ENCODE measurements around the gene SDHA. TPM values are rescaled to one million over a fixed set of nuclear protein-coding genes. Genes with fewer than 3 reads are reported as not detected.

The SDHA gene
- total and polyA plus RNA-seq, 9 of the 15 experiments (the other 6 are each of a cell fraction or from before 2014, with no cell fraction given): 82.9 to 191 (median 130) TPM

GRCh38 chr5:185095-186070, 32.7 kb upstream of the SDHA start:
- CTCF ChIA-PET (ENCODE audit: low intra/inter-chr PET ratio): no interaction called here
- POLR2A ChIA-PET: interaction anchor here (1.3 kb wide), 1 partner anchor 11 kb away, joined by 3 read pairs; no protein-coding TSS in a partner anchor
- TF ChIP-seq, protein P1, sequence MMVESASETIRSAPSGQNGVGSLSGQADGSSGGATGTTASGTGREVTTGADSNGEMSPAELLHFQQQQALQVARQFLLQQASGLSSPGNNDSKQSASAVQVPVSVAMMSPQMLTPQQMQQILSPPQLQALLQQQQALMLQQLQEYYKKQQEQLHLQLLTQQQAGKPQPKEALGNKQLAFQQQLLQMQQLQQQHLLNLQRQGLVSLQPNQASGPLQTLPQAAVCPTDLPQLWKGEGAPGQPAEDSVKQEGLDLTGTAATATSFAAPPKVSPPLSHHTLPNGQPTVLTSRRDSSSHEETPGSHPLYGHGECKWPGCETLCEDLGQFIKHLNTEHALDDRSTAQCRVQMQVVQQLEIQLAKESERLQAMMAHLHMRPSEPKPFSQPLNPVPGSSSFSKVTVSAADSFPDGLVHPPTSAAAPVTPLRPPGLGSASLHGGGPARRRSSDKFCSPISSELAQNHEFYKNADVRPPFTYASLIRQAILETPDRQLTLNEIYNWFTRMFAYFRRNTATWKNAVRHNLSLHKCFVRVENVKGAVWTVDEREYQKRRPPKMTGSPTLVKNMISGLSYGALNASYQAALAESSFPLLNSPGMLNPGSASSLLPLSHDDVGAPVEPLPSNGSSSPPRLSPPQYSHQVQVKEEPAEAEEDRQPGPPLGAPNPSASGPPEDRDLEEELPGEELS (CRISPR knock-in tag; IDR thresholded peaks at IDR 0.05; ENCODE audit: borderline replicate concordance): no peak
- no peak for TF ChIP-seq STAT6 (CRISPR knock-in tag; IDR thresholded peaks at IDR 0.05)
- TF ChIP-seq SMARCA5 (IDR thresholded peaks at IDR 0.05): no peak
- TF ChIP-seq CBFA2T2 (conservative IDR thresholded peaks at IDR 0.05): no peak
- TF ChIP-seq HDAC1 (IDR thresholded peaks at IDR 0.05): no peak
- TF ChIP-seq BCLAF1 (IDR thresholded peaks at IDR 0.05; ENCODE audit: borderline replicate concordance in 1 of 2, control insufficient read depth in 1 of 2, low read depth in 2 of 2, low read length in 1 of 2): no peak
- TF ChIP-seq ZNF551 (CRISPR knock-in tag; IDR thresholded peaks at IDR 0.05): no peak
- no peak for TF ChIP-seq ZNF274 (IDR thresholded peaks at IDR 0.05; ENCODE audit: borderline replicate concordance, low read depth, low read length)
- TF ChIP-seq GMEB1 (CRISPR knock-in tag; IDR thresholded peaks at IDR 0.05): no peak

More at GRCh38 chr5:185095-186070, 32.7 kb upstream of the SDHA start:
- no peak overlapping the region for H2AFZ ChIP-seq (ENCODE audit: low read depth, low read length)
- no peaks in the 10 kb centered on the region for H3K9me1 ChIP-seq (ENCODE audit: control insufficient read depth, insufficient read depth, low read length)
- no TSS peak for BruUV-seq (replicated peaks)
- FAIRE-seq (no peak), ATAC-seq (no peak), DNase-seq (ENCODE audit: extremely low read depth in 1 of 4, low spot score in 3 of 4) (no peak)
- intact Hi-C loops (cut with micrococcal nuclease): loop anchor here (5.0 kb wide), 1 partner anchor 252 kb away; no protein-coding TSS in a partner anchor
- no peaks in the 10 kb centered on the region for H3K36me3 ChIP-seq (ENCODE audit: control insufficient read depth, insufficient read depth, low read length)
- in situ Hi-C loops (cut with MboI): no loop called here
- no peaks in the 10 kb centered on the region for H3K9me3 ChIP-seq (replicated peaks; ENCODE audit: control insufficient read depth, insufficient read depth, low read depth, low read length)
- H3K9ac ChIP-seq (ENCODE audit: insufficient read depth in 1 of 2, low read depth in 2 of 2, low read length in 2 of 2): no peak overlapping the region
- 1% methylated on average over 19 of the region's 21 CpGs for WGBS (ENCODE audit: insufficient coverage, low coverage, missing lambda C conversion rate)
- peaks cover 0 to 45% of the 10 kb centered on the region in 2 experiments; a peak in 2 of 5 replicates for H3K4me1 ChIP-seq (replicated peaks in 1 of 2; ENCODE audit: control insufficient read depth in 2 of 2, insufficient read depth in 2 of 2, low read length in 2 of 2)
- no peaks in the 10 kb centered on the region for H3K79me2 ChIP-seq (ENCODE audit: control insufficient read depth, insufficient read depth, low read length)
- H3K27ac ChIP-seq (ENCODE audit: extremely low read depth, low read depth, low read length): no peak overlapping the region
- H3K4me2 ChIP-seq (ENCODE audit: insufficient read depth, low read length): no peak overlapping the region
- no peak overlapping the region for H3K4me3 ChIP-seq
- H4K20me1 ChIP-seq (replicated peaks; ENCODE audit: control insufficient read depth, insufficient read depth, low read length): peaks cover 35% of the 10 kb centered on the region; the same call in 1 of the 2 replicates
- H3K27me3 ChIP-seq (ENCODE audit: control insufficient read depth in 2 of 2, insufficient read depth in 2 of 2, low read length in 2 of 2): peaks cover 46 to 88% of the 10 kb centered on the region in 2 experiments

Data from K562 (cell line).